ENCODE data around the gene CCDC89. TPM values are rescaled to one million over a fixed set of nuclear protein-coding genes. Genes with fewer than 3 reads are reported as not detected.
"Not testable (repeated sequence)": the region's sequence is repeated elsewhere in the genome, so short reads cannot be mapped to it uniquely, and the experiment has no call there.

Gene CCDC89
- total RNA-seq, 1 donor = not detected

GRCh38 chr11:85670949-85671663 lies 14.9 kb downstream of the CCDC89 start:
- not testable (repeated sequence) for H3K4me3 ChIP-seq (ENCODE audit: low read length); H3K27me3 ChIP-seq (ENCODE audit: insufficient read depth, low read length); H3K9me3 ChIP-seq (ENCODE audit: low read depth, low read length); H3K4me1 ChIP-seq (ENCODE audit: insufficient read depth, low read length)

GRCh38 chr11:85668157-85668556 lies 17.8 kb downstream of the CCDC89 start:
- Histone ChIP-seq H3K9me3 (ENCODE audit: low read depth, low read length) (no peaks in the 10 kb centered on the region), H3K27me3 (ENCODE audit: insufficient read depth, low read length) (no peaks in the 10 kb centered on the region), H3K4me1 (ENCODE audit: insufficient read depth, low read length) (peaks cover 6% of the 10 kb centered on the region), H3K4me3 (ENCODE audit: low read length) (no peak overlapping the region)

DNA sequence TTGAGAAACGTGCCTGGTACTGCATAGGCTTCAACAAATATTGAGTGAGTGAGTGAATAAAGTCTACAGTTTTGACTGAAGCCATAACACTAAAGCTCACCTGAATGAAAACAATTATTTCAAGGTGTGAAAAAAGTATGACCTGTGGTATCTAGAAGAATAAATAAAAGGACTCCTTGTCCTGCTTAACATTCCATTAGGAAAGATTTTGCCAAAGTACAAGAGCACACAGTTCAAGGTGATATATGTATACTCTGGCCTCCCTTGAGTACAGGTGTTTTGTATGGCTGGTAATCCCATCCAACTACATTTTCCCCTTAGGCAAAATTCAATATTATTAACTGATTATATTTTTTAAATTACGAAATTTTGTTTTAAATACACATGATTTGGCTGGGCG lies 19.3 kb downstream of the CCDC89 start:
- H3K9me3 ChIP-seq (ENCODE audit: low read depth, low read length) = no peaks in the 10 kb centered on the region
- no peak overlapping the region for H3K4me3 ChIP-seq (ENCODE audit: low read length)
- peaks cover 16% of the 10 kb centered on the region for H3K4me1 ChIP-seq (ENCODE audit: insufficient read depth, low read length)
- no peaks in the 10 kb centered on the region for H3K27me3 ChIP-seq (ENCODE audit: insufficient read depth, low read length)

DNA sequence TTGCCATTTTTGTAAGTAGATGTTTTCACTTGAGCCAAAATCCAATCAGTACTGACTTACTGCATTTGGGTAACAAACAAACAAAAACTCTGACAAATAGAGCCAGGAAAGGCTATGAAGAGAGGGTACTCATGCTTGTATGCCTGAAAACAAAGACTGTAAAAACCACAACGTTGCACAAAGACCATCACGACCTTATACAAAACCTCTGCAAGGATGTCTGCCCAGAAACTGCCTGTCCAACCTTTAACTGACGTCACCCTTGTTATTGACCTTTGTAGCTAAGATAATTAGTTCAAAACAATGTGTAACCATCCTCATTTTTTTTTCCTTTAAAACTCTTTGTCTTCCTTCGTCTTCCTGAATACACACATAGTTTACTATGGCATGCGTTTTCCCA lies 20.3 kb downstream of the CCDC89 start:
- no peak overlapping the region for H3K4me3 ChIP-seq (ENCODE audit: low read length)
- peaks cover 16% of the 10 kb centered on the region for H3K4me1 ChIP-seq (ENCODE audit: insufficient read depth, low read length)
- no peaks in the 10 kb centered on the region for H3K27me3 ChIP-seq (ENCODE audit: insufficient read depth, low read length)
- no peaks in the 10 kb centered on the region for H3K9me3 ChIP-seq (ENCODE audit: low read depth, low read length)

- no peaks in the 10 kb centered on the region for H3K27me3 ChIP-seq (ENCODE audit: insufficient read depth, low read length)
- peak within 1 kb of the TSS; percentile 83 for H3K4me3 ChIP-seq (ENCODE audit: low read length)
- H3K4me1 ChIP-seq (ENCODE audit: insufficient read depth, low read length) = peaks cover 16% of the 10 kb centered on the region
- no peaks in the 10 kb centered on the region for H3K9me3 ChIP-seq (ENCODE audit: low read depth, low read length)
Observed at GRCh38 chr11:85664615-85665481, 21.1 kb downstream of the CCDC89 start, which contains the start of gene CREBZF. Gene CREBZF, minus strand, starts transcription at chr11:85665129. Its CDS starts 254 bp downstream, at chr11:85664875.

- Histone ChIP-seq H3K27me3 (ENCODE audit: insufficient read depth, low read length) (no peaks in the 10 kb centered on the region), H3K4me3 (ENCODE audit: low read length) (peak overlapping the region; percentile 83), H3K9me3 (ENCODE audit: low read depth, low read length) (no peaks in the 10 kb centered on the region), H3K4me1 (ENCODE audit: insufficient read depth, low read length) (peaks cover 16% of the 10 kb centered on the region)
Observed at GRCh38 chr11:85663753-85664614, 22.0 kb downstream of the CCDC89 start.

GRCh38 chr11:85663080-85663752 lies 22.8 kb downstream of the CCDC89 start:
- Histone ChIP-seq H3K27me3 (ENCODE audit: insufficient read depth, low read length) (no peaks in the 10 kb centered on the region), H3K4me1 (ENCODE audit: insufficient read depth, low read length) (peaks cover 16% of the 10 kb centered on the region), H3K9me3 (ENCODE audit: low read depth, low read length) (no peaks in the 10 kb centered on the region), H3K4me3 (ENCODE audit: low read length) (peak overlapping the region; percentile 83)

- peaks cover 16% of the 10 kb centered on the region for H3K4me1 ChIP-seq (ENCODE audit: insufficient read depth, low read length)
- no peak overlapping the region for H3K4me3 ChIP-seq (ENCODE audit: low read length)
- no peaks in the 10 kb centered on the region for H3K9me3 ChIP-seq (ENCODE audit: low read depth, low read length)
- H3K27me3 ChIP-seq (ENCODE audit: insufficient read depth, low read length) = no peaks in the 10 kb centered on the region
Observed at GRCh38 chr11:85661972-85662664, 23.9 kb downstream of the CCDC89 start.

- H3K9me3 ChIP-seq (ENCODE audit: low read depth, low read length) = no peaks in the 10 kb centered on the region
- no peak overlapping the region for H3K4me3 ChIP-seq (ENCODE audit: low read length)
- H3K27me3 ChIP-seq (ENCODE audit: insufficient read depth, low read length) = no peaks in the 10 kb centered on the region
- peaks cover 11% of the 10 kb centered on the region for H3K4me1 ChIP-seq (ENCODE audit: insufficient read depth, low read length)
Observed at GRCh38 chr11:85658180-85658579, 27.8 kb downstream of the CCDC89 start.

- Histone ChIP-seq H3K27me3 (ENCODE audit: insufficient read depth, low read length) (no peaks in the 10 kb centered on the region), H3K4me3 (ENCODE audit: low read length) (no peak overlapping the region), H3K4me1 (ENCODE audit: insufficient read depth, low read length) (no peaks in the 10 kb centered on the region), H3K9me3 (ENCODE audit: low read depth, low read length) (no peaks in the 10 kb centered on the region)
Observed at GRCh38 chr11:85656777-85657176, 29.2 kb downstream of the CCDC89 start.

GRCh38 chr11:85654343-85654742 lies 31.7 kb downstream of the CCDC89 start:
- H3K27me3 ChIP-seq (ENCODE audit: insufficient read depth, low read length); H3K4me1 ChIP-seq (ENCODE audit: insufficient read depth, low read length); H3K9me3 ChIP-seq (ENCODE audit: low read depth, low read length); H3K4me3 ChIP-seq (ENCODE audit: low read length): not testable (repeated sequence)

DNA sequence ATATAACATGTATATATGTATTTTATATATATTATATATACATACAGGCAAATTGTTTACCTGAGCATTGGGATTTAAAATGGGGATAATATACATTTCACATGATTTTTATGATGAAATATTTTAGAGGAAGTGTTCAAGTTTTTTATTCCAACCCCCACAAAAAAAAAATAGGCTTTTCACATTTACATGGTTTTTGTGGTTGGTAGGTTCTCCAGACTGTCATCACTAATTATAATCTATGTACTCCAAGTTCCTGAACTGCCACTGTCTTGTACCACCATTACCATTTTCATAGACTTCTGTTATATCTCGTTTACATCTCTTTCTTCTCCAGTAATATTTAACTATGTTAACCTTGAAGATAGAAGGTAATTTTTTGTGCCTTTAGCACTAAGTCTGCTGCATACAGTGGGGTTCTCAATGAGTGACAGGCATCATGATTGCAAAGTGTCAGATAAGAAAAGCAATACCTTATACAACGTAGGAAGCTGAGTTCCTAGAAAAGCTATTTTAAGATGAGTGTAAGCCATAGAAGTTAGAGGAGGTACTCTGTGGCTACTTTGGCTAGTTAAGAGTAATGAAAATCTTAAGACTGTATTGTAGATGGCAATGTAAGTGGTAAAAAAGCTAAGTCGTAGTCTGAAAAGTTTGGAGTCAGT lies 33.1 kb downstream of the CCDC89 start:
- peaks cover 6% of the 10 kb centered on the region for H3K4me1 ChIP-seq (ENCODE audit: insufficient read depth, low read length)
- H3K27me3 ChIP-seq (ENCODE audit: insufficient read depth, low read length) = no peaks in the 10 kb centered on the region
- no peaks in the 10 kb centered on the region for H3K9me3 ChIP-seq (ENCODE audit: low read depth, low read length)
- H3K4me3 ChIP-seq (ENCODE audit: low read length) = no peak overlapping the region

DNA sequence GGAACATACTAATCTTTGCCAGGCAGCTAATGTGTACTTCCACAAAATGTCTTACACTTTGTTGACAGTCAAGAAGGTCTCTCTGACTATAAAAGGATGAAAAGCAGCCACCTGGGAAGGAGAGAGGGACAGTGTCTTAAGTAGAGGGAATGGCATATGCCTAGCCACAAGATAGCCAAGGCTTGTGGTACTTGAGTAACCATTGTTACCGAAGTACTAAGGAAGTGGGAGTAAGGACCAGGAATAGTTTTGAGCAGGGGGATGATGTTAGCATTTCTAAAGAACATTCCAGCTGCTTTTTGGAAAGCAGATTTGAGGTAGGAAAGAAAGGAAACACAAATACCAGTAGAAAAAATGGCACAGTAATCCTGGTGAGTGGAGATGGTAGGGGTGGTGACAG lies 34.9 kb downstream of the CCDC89 start:
- Histone ChIP-seq H3K4me1 (ENCODE audit: insufficient read depth, low read length) (peaks cover 13% of the 10 kb centered on the region), H3K27me3 (ENCODE audit: insufficient read depth, low read length) (no peaks in the 10 kb centered on the region), H3K4me3 (ENCODE audit: low read length) (no peak overlapping the region), H3K9me3 (ENCODE audit: low read depth, low read length) (no peaks in the 10 kb centered on the region)
